HL-60 (cell line): Measurements from ENCODE around the gene PARP1.

Experiments used
- DNase-seq, 2 experiments: peaks; one replicate each; pipeline ENCODE4 v3.0.0-alpha.2; 2010 to 2020; ENCODE audit warnings: low read depth in 1 of 2, low spot score in 1 of 2
- H3K27ac ChIP-seq: fragments of 250-450 bp; sonication (Bioruptor Pico); replicated peaks from 2 replicates; pipeline ENCODE4 v1.5.1; 2020; ENCODE audit warnings: mild to moderate bottlenecking, moderate library complexity
- H3K27me3 ChIP-seq: fragments of 250-450 bp; sonication (Bioruptor Pico); 2 replicates; pipeline ENCODE4 v1.5.1; 2021; ENCODE audit warnings: mild to moderate bottlenecking, moderate library complexity; ENCODE audit not compliant: insufficient read depth, poor library complexity, severe bottlenecking
- H3K4me3 ChIP-seq: replicated peaks from 2 replicates; pipeline ENCODE4 v1.5.1; 2011; ENCODE audit warnings: mild to moderate bottlenecking, control low read depth, low read length; ENCODE audit not compliant: insufficient read depth
- CTCF ChIP-seq: IDR thresholded peaks from one replicate; pipeline ENCODE4 v1.5.1; 2011; ENCODE audit warnings: low read length, control low read depth, inconsistent platforms; ENCODE audit not compliant: insufficient read depth
- GABPA ChIP-seq: IDR thresholded peaks from 2 replicates; pipeline ENCODE4 v1.6.1; 2012; ENCODE audit warnings: low read depth
- POLR2AphosphoS5 ChIP-seq: IDR thresholded peaks from 2 replicates; pipeline ENCODE4 v1.6.1; 2012; ENCODE audit warnings: low read depth
- SPI1 ChIP-seq: IDR thresholded peaks from 2 replicates; pipeline ENCODE4 v1.6.1; 2012; ENCODE audit warnings: low read depth, mild to moderate bottlenecking, borderline replicate concordance
- TF ChIP-seq, protein P1 (sequence below): IDR thresholded peaks from 2 replicates; pipeline ENCODE4 v1.6.1; 2012; ENCODE audit warnings: low read depth; ENCODE audit not compliant: insufficient replicate concordance

PARP1 gene

DNA sequence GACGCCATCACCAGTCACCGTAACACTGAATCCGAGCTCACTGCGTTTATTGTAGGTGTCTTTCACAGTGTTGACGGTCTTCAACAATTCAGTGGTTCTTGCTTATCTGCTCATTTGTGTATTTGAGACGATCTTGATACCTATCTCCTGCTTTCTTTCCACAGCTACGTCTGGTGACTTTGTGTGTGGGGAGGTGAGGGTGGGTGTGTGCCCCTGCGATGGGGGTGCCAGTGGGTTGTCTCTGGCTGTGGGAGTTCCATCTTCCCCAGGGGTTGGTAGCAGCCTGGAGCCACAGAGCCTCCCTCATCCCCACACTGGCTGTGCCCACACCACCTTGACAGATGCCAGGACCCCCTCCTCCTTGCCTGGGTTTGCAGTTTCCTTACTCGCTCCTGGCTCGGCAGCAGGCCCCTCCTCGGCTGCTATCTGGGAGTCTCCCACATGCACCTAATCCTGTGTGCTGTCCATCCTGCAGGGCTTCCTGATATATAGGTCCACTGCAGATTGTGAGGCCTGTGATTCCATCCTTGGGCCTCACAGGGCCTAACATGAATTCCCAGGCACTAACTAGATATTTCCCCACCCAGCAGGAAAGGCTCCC, 6.3 kb upstream of the PARP1 start:
- TF ChIP-seq CTCF (no peak), POLR2AphosphoS5 (no peak), SPI1 (no peak), GABPA (no peak)
- TF ChIP-seq, protein P1, sequence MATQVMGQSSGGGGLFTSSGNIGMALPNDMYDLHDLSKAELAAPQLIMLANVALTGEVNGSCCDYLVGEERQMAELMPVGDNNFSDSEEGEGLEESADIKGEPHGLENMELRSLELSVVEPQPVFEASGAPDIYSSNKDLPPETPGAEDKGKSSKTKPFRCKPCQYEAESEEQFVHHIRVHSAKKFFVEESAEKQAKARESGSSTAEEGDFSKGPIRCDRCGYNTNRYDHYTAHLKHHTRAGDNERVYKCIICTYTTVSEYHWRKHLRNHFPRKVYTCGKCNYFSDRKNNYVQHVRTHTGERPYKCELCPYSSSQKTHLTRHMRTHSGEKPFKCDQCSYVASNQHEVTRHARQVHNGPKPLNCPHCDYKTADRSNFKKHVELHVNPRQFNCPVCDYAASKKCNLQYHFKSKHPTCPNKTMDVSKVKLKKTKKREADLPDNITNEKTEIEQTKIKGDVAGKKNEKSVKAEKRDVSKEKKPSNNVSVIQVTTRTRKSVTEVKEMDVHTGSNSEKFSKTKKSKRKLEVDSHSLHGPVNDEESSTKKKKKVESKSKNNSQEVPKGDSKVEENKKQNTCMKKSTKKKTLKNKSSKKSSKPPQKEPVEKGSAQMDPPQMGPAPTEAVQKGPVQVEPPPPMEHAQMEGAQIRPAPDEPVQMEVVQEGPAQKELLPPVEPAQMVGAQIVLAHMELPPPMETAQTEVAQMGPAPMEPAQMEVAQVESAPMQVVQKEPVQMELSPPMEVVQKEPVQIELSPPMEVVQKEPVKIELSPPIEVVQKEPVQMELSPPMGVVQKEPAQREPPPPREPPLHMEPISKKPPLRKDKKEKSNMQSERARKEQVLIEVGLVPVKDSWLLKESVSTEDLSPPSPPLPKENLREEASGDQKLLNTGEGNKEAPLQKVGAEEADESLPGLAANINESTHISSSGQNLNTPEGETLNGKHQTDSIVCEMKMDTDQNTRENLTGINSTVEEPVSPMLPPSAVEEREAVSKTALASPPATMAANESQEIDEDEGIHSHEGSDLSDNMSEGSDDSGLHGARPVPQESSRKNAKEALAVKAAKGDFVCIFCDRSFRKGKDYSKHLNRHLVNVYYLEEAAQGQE, result no peak
- Histone ChIP-seq H3K27ac (no peak overlapping the region), H3K27me3 (no peaks in the 10 kb centered on the region), H3K4me3 (no peak overlapping the region)
- DNase-seq, result no peak

GRCh38 chr1:226411619-226412018, 3.7 kb upstream of the PARP1 start:
- TF ChIP-seq, protein P1, result no peak
- TF ChIP-seq CTCF (no peak), POLR2AphosphoS5 (no peak), GABPA (no peak), SPI1 (no peak)
- DNase-seq, result no peak
- no peak overlapping the region for H3K27ac ChIP-seq
- no peak overlapping the region for H3K4me3 ChIP-seq
- no peaks in the 10 kb centered on the region for H3K27me3 ChIP-seq

DNA sequence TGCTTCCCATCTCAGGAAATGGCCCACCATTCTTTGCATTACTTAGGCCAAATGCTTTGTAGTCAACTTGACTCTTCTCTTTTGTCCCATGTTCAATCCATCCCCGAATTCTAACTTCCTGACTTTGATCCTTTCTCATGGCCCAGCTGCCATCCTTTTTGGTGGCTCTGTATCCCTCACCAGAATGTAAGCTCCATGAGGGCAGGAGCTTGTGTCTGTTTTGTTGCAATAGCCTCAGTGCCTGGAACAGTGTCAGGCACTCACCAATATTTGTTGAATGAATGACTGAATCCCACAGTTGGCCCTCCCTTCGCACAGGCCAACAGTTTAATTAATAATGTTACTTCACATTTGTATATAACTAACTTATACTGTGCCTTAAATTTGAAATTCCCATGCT, 3.1 kb upstream of the PARP1 start:
- Histone ChIP-seq H3K4me3 (no peak overlapping the region), H3K27me3 (no peaks in the 10 kb centered on the region), H3K27ac (no peak overlapping the region)
- TF ChIP-seq SPI1 (no peak), POLR2AphosphoS5 (no peak), GABPA (no peak), CTCF (no peak)
- TF ChIP-seq, protein P1, result no peak
- DNase-seq, result no peak
